Activated naive CD4-positive, alpha-beta T cell (primary cell): Measurements from ENCODE around the gene TNFRSF17.
A peak's percentile ranks its signal among the peaks of the same experiment; 100 is the strongest.
"Not testable (repeated sequence)": the region's sequence is repeated elsewhere in the genome, so short reads cannot be mapped to it uniquely, and the experiment has no call there.

ENCODE experiments used
- DNase-seq, 4 experiments: peaks; one replicate each; lab custom pipeline; 2025; lab: John Stamatoyannopoulos, UW

TNFRSF17 gene

GRCh38 chr16:11964761-11965551, at the start of gene TNFRSF17:
Gene TNFRSF17, plus strand, starts transcription at chr16:11965210. Its CDS starts 115 bp downstream, at chr16:11965325.
- no peak for DNase-seq

GRCh38 chr16:11915644-11916523, 49.1 kb upstream of the TNFRSF17 start, which contains the start of gene GSPT1:
Gene GSPT1, minus strand, starts transcription at chr16:11915956. Its CDS starts 236 bp downstream, at chr16:11915720.
- DNase-seq, result peak; percentile 97 to 99 (median 98)

- DNase-seq, result no peak
These were observed 48.3 kb upstream of the TNFRSF17 start for GRCh38 chr16:11916524-11917285.

GRCh38 chr16:11924046-11924445, 41.0 kb upstream of the TNFRSF17 start:
- DNase-seq, result not testable (repeated sequence)

- DNase-seq, result not testable (repeated sequence)
These were observed 37.7 kb upstream of the TNFRSF17 start for GRCh38 chr16:11927350-11927749.

- not testable (repeated sequence) for DNase-seq
These were observed 23.1 kb upstream of the TNFRSF17 start, which contains the start of gene NPIPB2 for GRCh38 chr16:11941945-11942344. Gene NPIPB2, minus strand, starts transcription at chr16:11942045. Its CDS starts 0 bp downstream, at chr16:11942045.

GRCh38 chr16:11946433-11946832, 18.6 kb upstream of the TNFRSF17 start:
- no peak for DNase-seq

- no peak for DNase-seq
These were observed 16.2 kb upstream of the TNFRSF17 start for GRCh38 chr16:11948819-11949218.

GRCh38 chr16:11949527-11949926, 15.5 kb upstream of the TNFRSF17 start:
- DNase-seq, result no peak

- DNase-seq, result no peak
These were observed 14.6 kb upstream of the TNFRSF17 start for GRCh38 chr16:11950388-11950787.

- not testable (repeated sequence) for DNase-seq
These were observed 11.4 kb upstream of the TNFRSF17 start for GRCh38 chr16:11953576-11953975.

GRCh38 chr16:11955713-11956123, 9.3 kb upstream of the TNFRSF17 start:
- no peak for DNase-seq

- DNase-seq, result no peak
These were observed 8.5 kb upstream of the TNFRSF17 start for GRCh38 chr16:11956558-11956957.

GRCh38 chr16:11957591-11958395, 7.2 kb upstream of the TNFRSF17 start:
- DNase-seq, result no peak

- DNase-seq, result not testable (repeated sequence)
These were observed 2.6 kb upstream of the TNFRSF17 start for GRCh38 chr16:11962457-11962856.

- not testable (repeated sequence) for DNase-seq
These were observed 2.0 kb upstream of the TNFRSF17 start for GRCh38 chr16:11962978-11963377.

GRCh38 chr16:11963706-11964105, 1.3 kb upstream of the TNFRSF17 start:
- DNase-seq, result no peak

- no peak for DNase-seq
These were observed 1.2 kb downstream of the TNFRSF17 start for GRCh38 chr16:11966173-11966572.

GRCh38 chr16:11967195-11967911, 2.3 kb downstream of the TNFRSF17 start:
- no peak for DNase-seq

GRCh38 chr16:11968577-11968976, 3.6 kb downstream of the TNFRSF17 start:
- no peak for DNase-seq
